PC-3 (cell line): ENCODE measurements around the gene GRB14. TPM values are rescaled to one million over a fixed set of nuclear protein-coding genes. Genes with fewer than 3 reads are reported as not detected.

Experiments used
- ATAC-seq: fragments of 200-7000 bp; cut with Tn5 transposase; 2 replicates; pipeline ENCODE4 v1.9.1; 2020; ENCODE audit warnings: mild to moderate bottlenecking, moderate library complexity
- BruUV-seq: library from RNA; stranded (reverse); fragments of 400-500 nt; replicated peaks from 2 replicates; lab custom pipeline; 2021; lab: Mats Ljungman, UMichigan
- CTCF ChIA-PET: fragments of 300-600 bp; sonication (Branson Sonifier 250); formaldehyde crosslinking; loops from one replicate; lab custom pipeline; 2022; ENCODE audit warnings: antibody characterized with exemption; lab: Charles Lee
- POLR2A ChIA-PET: fragments of 300-600 bp; sonication (Branson Sonifier 250); formaldehyde crosslinking; loops from one replicate; lab custom pipeline; 2022; ENCODE audit warnings: antibody characterized with exemption; ENCODE audit not compliant: unreplicated experiment; lab: Charles Lee
- DNase-seq: peaks from one replicate; pipeline ENCODE4 v3.0.0-alpha.2; 2015
- H2AFZ ChIP-seq: fragments of 300-600 bp; sonication (generic); 2 replicates; pipeline ENCODE4 v1.6.0; 2016; ENCODE audit warnings: antibody characterized with exemption, low read length
- H3F3A ChIP-seq: fragments of 300-600 bp; sonication (generic); one replicate; pipeline ENCODE4 v1.6.0; 2017; ENCODE audit warnings: antibody characterized with exemption, low read length, control low read depth, mild to moderate bottlenecking; ENCODE audit not compliant: unreplicated experiment
- H3K27ac ChIP-seq: fragments of 300-600 bp; sonication (generic); 2 replicates; pipeline ENCODE4 v1.5.1; 2016; ENCODE audit warnings: mild to moderate bottlenecking, low read length
- H3K27me3 ChIP-seq: fragments of 300-600 bp; sonication (generic); 2 replicates; pipeline ENCODE4 v1.6.1; 2016; ENCODE audit warnings: low read length, mixed read lengths
- H3K36me3 ChIP-seq: fragments of 300-600 bp; sonication (generic); 2 replicates; pipeline ENCODE4 v1.6.1; 2016; ENCODE audit warnings: low read depth, mixed run types, low read length, mixed read lengths
- H3K4me1 ChIP-seq: fragments of 300-600 bp; sonication (generic); 2 replicates; pipeline ENCODE4 v1.5.1; 2016; ENCODE audit warnings: low read length; ENCODE audit not compliant: insufficient read depth
- H3K4me2 ChIP-seq: fragments of 300-600 bp; sonication (generic); 2 replicates; pipeline ENCODE4 v1.6.0; 2016; ENCODE audit warnings: low read length
- H3K4me3 ChIP-seq: fragments of 300-600 bp; sonication (generic); 2 replicates; pipeline ENCODE4 v1.5.1; 2016; ENCODE audit warnings: mild to moderate bottlenecking, low read length, mixed read lengths
- H3K79me2 ChIP-seq: fragments of 300-600 bp; sonication (generic); 2 replicates; pipeline ENCODE4 v1.6.1; 2017; ENCODE audit warnings: low read length, mixed read lengths
- H3K9ac ChIP-seq: fragments of 300-600 bp; sonication (generic); 2 replicates; pipeline ENCODE4 v1.6.0; 2016; ENCODE audit warnings: mild to moderate bottlenecking, low read length
- H3K9me2 ChIP-seq: fragments of 300-600 bp; sonication (generic); replicated peaks from 2 replicates; pipeline ENCODE4 v1.6.1; 2016; ENCODE audit warnings: mixed run types, low read length, mixed read lengths
- H3K9me3 ChIP-seq: fragments of 300-600 bp; sonication (generic); 2 replicates; pipeline ENCODE4 v1.6.1; 2016; ENCODE audit warnings: low read length, mixed read lengths
- H4K20me1 ChIP-seq: fragments of 300-600 bp; sonication (generic); 2 replicates; pipeline ENCODE4 v1.6.1; 2016; ENCODE audit warnings: low read length, mixed read lengths
- EZH2 ChIP-seq: fragments of 300-600 bp; sonication (generic); IDR thresholded peaks from one replicate; pipeline ENCODE4 v1.6.1; 2017; ENCODE audit warnings: antibody characterized with exemption, mild to moderate bottlenecking, low read length; ENCODE audit not compliant: unreplicated experiment
- EZH2phosphoT487 ChIP-seq: fragments of 300-600 bp; sonication (generic); IDR thresholded peaks from 2 replicates; pipeline ENCODE4 v1.6.1; 2018; ENCODE audit warnings: mild to moderate bottlenecking, antibody characterized with exemption, low read length, borderline replicate concordance
- intact Hi-C: fragments of 100-400 bp; cut with micrococcal nuclease; formaldehyde crosslinking; loops from 2 replicates; pipeline ENCODE4 v1.9.0; 2023
- total RNA-seq: library from RNA; depleted of rRNA; stranded (reverse); fragments of >200 nt; gene quantifications from 2 replicates; pipeline ENCODE4 v1.2.3, GENCODE V29; 2014
- TF ChIP-seq, protein P1 (sequence below): fragments of 300-600 bp; sonication (generic); conservative IDR thresholded peaks from 2 replicates; pipeline ENCODE4 v1.5.1; 2017; ENCODE audit warnings: antibody characterized with exemption, low read depth, mild to moderate bottlenecking, low read length

Gene GRB14
- total RNA-seq, 1 experiment from 2014 or later = 0.84 TPM

DNA sequence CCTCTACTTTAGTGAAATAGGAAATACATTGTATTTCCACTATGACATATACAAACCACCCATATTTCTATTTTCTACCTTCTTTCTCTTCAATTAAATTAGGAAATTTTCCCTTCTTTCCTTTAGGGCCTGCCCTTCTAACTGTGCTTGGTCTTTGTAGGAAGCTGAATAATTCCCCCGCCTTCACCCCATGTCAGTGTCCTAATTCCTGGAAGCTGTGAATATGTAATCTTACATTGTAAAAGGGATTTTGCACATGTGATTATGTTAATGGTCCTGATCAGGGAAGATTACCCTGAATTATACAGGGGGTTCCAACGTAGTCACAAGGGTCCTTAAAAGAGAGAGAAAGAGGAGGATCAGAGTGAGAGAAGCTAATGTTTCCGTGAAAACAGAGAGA is 40.2 kb downstream of the GRB14 start:
- no peak overlapping the region for H3K27ac ChIP-seq
- no peak for TF ChIP-seq EZH2phosphoT487
- no peak for TF ChIP-seq EZH2
- ATAC-seq = no peak
- no peaks in the 10 kb centered on the region for H3K36me3 ChIP-seq
- H3F3A ChIP-seq = no peaks in the 10 kb centered on the region
- H4K20me1 ChIP-seq = no peaks in the 10 kb centered on the region
- CTCF ChIA-PET = no interaction called here
- H3K79me2 ChIP-seq = no peaks in the 10 kb centered on the region
- no peaks in the 10 kb centered on the region for H3K9me2 ChIP-seq
- intact Hi-C loops = no loop called here
- no peaks in the 10 kb centered on the region for H3K4me1 ChIP-seq
- no peak for DNase-seq
- peaks cover 17% of the 10 kb centered on the region; the same call in 1 of the 2 replicates for H3K27me3 ChIP-seq
- no peak overlapping the region for H3K4me2 ChIP-seq
- POLR2A ChIA-PET = no interaction called here
- H3K9ac ChIP-seq = no peak overlapping the region
- H3K4me3 ChIP-seq = no peak overlapping the region
- no TSS peak for BruUV-seq
- H3K9me3 ChIP-seq = no peaks in the 10 kb centered on the region
- H2AFZ ChIP-seq = no peak overlapping the region

DNA sequence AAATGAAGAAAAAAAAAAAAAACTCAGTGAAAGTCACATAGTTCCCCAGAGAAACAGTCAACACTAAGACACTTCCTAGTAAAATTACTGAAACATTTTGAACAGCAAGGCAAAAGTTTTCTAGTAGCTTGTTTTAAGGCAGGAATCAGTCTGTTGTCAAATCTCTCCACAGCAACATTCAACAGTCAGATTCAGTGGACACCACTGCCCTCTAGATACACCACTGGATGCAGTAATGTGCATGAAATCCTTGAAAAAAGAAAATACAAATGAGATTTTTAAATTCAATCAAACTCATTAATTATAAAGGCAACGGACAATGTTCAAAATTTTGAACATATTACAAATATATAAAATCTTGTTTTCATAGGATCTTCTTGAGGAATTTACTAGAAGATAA is 46.4 kb downstream of the GRB14 start:
- Histone ChIP-seq H3F3A (no peaks in the 10 kb centered on the region), H3K4me1 (no peaks in the 10 kb centered on the region), H2AFZ (no peak overlapping the region), H3K4me2 (no peak overlapping the region), H3K9ac (no peak overlapping the region), H4K20me1 (no peaks in the 10 kb centered on the region), H3K36me3 (no peaks in the 10 kb centered on the region), H3K27ac (no peak overlapping the region), H3K9me2 (no peaks in the 10 kb centered on the region), H3K4me3 (no peak overlapping the region), H3K9me3 (no peaks in the 10 kb centered on the region), H3K79me2 (no peaks in the 10 kb centered on the region), H3K27me3 (peaks cover 41% of the 10 kb centered on the region)
- ChIA-PET CTCF (interaction anchor here (0.7 kb wide), 1 partner anchor 267 kb away, joined by 3 read pairs; the partner anchor contains the start of gene COBLL1), POLR2A (no interaction called here)
- BruUV-seq = no TSS peak
- ATAC-seq (no peak), DNase-seq (no peak)
- no peak for TF ChIP-seq EZH2phosphoT487
- no peak for TF ChIP-seq EZH2
- TF ChIP-seq, protein P1, sequence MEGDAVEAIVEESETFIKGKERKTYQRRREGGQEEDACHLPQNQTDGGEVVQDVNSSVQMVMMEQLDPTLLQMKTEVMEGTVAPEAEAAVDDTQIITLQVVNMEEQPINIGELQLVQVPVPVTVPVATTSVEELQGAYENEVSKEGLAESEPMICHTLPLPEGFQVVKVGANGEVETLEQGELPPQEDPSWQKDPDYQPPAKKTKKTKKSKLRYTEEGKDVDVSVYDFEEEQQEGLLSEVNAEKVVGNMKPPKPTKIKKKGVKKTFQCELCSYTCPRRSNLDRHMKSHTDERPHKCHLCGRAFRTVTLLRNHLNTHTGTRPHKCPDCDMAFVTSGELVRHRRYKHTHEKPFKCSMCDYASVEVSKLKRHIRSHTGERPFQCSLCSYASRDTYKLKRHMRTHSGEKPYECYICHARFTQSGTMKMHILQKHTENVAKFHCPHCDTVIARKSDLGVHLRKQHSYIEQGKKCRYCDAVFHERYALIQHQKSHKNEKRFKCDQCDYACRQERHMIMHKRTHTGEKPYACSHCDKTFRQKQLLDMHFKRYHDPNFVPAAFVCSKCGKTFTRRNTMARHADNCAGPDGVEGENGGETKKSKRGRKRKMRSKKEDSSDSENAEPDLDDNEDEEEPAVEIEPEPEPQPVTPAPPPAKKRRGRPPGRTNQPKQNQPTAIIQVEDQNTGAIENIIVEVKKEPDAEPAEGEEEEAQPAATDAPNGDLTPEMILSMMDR = peak; percentile 18; the same call in 1 of the 2 replicates
- intact Hi-C loops = no loop called here

DNA sequence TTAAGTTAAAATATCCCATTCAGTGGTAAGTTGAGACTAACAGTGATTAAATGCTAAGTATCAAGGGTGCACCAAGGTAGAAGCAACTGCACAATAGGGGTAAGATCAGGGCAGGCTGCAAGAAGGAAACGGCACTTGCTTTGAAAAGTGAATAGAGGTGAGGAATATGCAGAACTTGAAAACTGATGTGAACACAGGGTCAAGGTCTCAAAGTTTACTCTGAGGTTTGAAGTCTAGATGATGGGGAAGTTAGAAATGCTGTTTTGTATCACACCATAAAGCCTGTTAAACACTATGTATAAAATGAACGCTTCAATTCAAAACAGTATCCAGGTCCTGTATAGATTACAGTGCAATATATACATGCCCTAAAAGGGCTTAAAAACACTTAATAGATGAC is 50.8 kb downstream of the GRB14 start:
- CTCF ChIA-PET = no interaction called here
- intact Hi-C loops = no loop called here
- H3K4me2 ChIP-seq = no peak overlapping the region

More for the DNA sequence above, 50.8 kb downstream of the GRB14 start:
- H3K4me1 ChIP-seq = no peaks in the 10 kb centered on the region
- H3K79me2 ChIP-seq = no peaks in the 10 kb centered on the region
- no peaks in the 10 kb centered on the region for H3K36me3 ChIP-seq
- POLR2A ChIA-PET = no interaction called here
- ATAC-seq (no peak), DNase-seq (no peak)
- H4K20me1 ChIP-seq = no peaks in the 10 kb centered on the region
- no peak overlapping the region for H2AFZ ChIP-seq
- H3K9me3 ChIP-seq = no peaks in the 10 kb centered on the region
- peaks cover 70% of the 10 kb centered on the region for H3K27me3 ChIP-seq
- BruUV-seq = no TSS peak
- no peaks in the 10 kb centered on the region for H3K9me2 ChIP-seq
- TF ChIP-seq EZH2 (no peak), EZH2phosphoT487 (no peak)
- TF ChIP-seq, protein P1 = no peak
- no peak overlapping the region for H3K4me3 ChIP-seq
- H3K27ac ChIP-seq = no peak overlapping the region
- H3F3A ChIP-seq = no peaks in the 10 kb centered on the region
- H3K9ac ChIP-seq = no peak overlapping the region
